Neural crest cell (in vitro differentiated cells): ENCODE measurements around the gene CXXC5. TPM values are rescaled to one million over a fixed set of nuclear protein-coding genes. Genes with fewer than 3 reads are reported as not detected.

Experiments used
- DNase-seq: peaks from one replicate; pipeline ENCODE4 v3.0.0; 2021; ENCODE audit warnings: low read depth, mixed read lengths, low spot score
- H3K27ac Mint-ChIP-seq: one replicate; pipeline ENCODE4 v1.8.0; 2021; ENCODE audit warnings: mild to moderate bottlenecking, mixed read lengths; ENCODE audit not compliant: unreplicated experiment
- H3K27me3 Mint-ChIP-seq: 2 replicates; pipeline ENCODE4 v1.8.0; 2021; ENCODE audit warnings: low read depth, mild to moderate bottlenecking, mixed read lengths
- H3K36me3 Mint-ChIP-seq: 2 replicates; pipeline ENCODE4 v1.8.0; 2021; ENCODE audit warnings: low read depth, mild to moderate bottlenecking, mixed read lengths
- H3K4me1 Mint-ChIP-seq: 2 replicates; pipeline ENCODE4 v1.8.0; 2021; ENCODE audit warnings: mixed read lengths
- H3K4me3 Mint-ChIP-seq: one replicate; pipeline ENCODE4 v1.8.0; 2021; ENCODE audit warnings: mild to moderate bottlenecking, mixed read lengths
- H3K9me3 Mint-ChIP-seq: 2 replicates; pipeline ENCODE4 v1.8.0; 2021; ENCODE audit warnings: mixed read lengths
- total RNA-seq: library from RNA; stranded (reverse); gene quantifications from 2 replicates; pipeline ENCODE4 v1.2.1, GENCODE V29; 2021
- TF ChIP-seq, protein P1 (sequence below): fragments of 200-600 bp; sonication (generic); conservative IDR thresholded peaks from 2 replicates; pipeline ENCODE4 v1.5.0; 2021; ENCODE audit warnings: antibody characterized with exemption, mild to moderate bottlenecking

CXXC5 gene
- total RNA-seq, 1 donor from 2014 or later: 30.4 TPM

DNA sequence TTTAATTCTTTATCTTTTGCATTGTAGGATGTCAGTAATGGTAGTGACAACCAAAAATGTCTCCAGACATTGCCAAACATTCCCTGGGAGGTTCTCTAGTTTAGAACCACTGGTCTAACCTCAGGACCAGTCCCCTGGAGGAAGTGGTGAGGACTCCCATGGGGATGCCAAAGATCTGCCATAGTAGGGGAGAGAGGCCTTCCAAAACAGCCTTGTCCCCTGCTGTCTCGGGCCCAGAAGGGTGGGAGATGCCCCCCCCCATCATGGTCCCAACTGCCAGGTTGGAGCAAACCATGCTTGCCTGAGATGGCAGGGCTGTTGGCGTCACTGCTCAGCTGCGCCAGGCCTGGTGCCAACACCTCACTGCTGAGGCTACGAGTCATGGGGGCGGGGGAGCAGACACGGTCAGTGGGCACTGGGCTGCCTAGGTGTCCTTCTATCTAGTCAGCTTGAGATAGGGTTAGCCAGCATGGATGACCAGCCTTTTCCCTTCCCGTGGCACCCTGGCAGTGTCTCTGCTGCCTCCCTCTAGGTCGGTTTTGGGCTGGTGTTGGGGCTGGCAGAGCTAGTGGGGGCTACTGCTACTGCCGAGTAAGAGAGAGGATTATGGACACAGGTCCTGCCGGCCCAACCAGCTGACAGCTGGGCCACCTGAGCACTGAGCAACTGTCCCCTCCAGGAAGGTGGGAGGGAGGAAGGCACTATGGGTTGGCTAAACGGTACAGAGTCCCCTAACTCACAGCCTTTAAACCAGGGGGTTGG, 8.3 kb upstream of the CXXC5 start:
- Mint-ChIP-seq H3K4me1 (peaks cover 59% of the 10 kb centered on the region), H3K36me3 (no peaks in the 10 kb centered on the region), H3K27me3 (peaks cover 24% of the 10 kb centered on the region), H3K27ac (no peak overlapping the region), H3K9me3 (no peaks in the 10 kb centered on the region), H3K4me3 (peak overlapping the region; percentile 36)
- TF ChIP-seq, protein P1, sequence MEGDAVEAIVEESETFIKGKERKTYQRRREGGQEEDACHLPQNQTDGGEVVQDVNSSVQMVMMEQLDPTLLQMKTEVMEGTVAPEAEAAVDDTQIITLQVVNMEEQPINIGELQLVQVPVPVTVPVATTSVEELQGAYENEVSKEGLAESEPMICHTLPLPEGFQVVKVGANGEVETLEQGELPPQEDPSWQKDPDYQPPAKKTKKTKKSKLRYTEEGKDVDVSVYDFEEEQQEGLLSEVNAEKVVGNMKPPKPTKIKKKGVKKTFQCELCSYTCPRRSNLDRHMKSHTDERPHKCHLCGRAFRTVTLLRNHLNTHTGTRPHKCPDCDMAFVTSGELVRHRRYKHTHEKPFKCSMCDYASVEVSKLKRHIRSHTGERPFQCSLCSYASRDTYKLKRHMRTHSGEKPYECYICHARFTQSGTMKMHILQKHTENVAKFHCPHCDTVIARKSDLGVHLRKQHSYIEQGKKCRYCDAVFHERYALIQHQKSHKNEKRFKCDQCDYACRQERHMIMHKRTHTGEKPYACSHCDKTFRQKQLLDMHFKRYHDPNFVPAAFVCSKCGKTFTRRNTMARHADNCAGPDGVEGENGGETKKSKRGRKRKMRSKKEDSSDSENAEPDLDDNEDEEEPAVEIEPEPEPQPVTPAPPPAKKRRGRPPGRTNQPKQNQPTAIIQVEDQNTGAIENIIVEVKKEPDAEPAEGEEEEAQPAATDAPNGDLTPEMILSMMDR: no peak
- DNase-seq: no peak

DNA sequence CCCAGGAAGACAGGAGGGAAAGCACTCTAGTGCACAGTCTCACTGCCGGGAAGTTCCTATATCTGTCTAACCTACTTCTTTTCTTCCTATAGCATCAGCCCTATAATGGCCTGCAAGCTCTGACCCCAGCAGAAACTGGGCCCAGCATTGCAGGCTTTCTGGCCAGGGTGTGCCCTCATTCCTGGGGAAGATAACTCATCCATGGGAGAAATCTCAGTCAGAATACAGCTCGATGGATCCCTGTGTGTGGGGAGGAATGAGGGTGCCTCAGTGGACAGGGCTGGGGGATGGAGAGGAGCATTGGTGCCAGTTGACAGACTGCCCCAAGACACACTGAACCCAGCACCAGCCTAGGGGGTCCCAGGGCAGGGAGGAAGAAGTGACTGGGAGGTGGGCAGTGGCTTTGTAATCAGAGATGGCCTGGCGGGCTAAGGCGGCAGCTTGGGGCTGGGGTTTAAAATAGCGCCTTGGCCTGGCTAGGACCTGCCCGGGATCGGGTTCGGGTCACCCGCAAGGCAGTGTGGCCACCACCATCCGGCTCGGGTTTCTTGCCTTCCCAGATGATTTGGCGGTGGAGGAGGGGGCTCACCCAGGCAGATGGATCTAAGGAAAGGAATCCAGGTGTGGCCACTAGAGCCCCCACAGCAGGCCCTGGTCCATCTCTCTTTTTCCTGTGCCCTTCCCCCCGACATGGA, 7.6 kb upstream of the CXXC5 start:
- TF ChIP-seq, protein P1: no peak
- Mint-ChIP-seq H3K27ac (no peak overlapping the region), H3K4me3 (peak overlapping the region; percentile 36), H3K9me3 (no peaks in the 10 kb centered on the region), H3K27me3 (peaks cover 32% of the 10 kb centered on the region), H3K4me1 (peaks cover 53% of the 10 kb centered on the region), H3K36me3 (no peaks in the 10 kb centered on the region)
- no peak for DNase-seq

DNA sequence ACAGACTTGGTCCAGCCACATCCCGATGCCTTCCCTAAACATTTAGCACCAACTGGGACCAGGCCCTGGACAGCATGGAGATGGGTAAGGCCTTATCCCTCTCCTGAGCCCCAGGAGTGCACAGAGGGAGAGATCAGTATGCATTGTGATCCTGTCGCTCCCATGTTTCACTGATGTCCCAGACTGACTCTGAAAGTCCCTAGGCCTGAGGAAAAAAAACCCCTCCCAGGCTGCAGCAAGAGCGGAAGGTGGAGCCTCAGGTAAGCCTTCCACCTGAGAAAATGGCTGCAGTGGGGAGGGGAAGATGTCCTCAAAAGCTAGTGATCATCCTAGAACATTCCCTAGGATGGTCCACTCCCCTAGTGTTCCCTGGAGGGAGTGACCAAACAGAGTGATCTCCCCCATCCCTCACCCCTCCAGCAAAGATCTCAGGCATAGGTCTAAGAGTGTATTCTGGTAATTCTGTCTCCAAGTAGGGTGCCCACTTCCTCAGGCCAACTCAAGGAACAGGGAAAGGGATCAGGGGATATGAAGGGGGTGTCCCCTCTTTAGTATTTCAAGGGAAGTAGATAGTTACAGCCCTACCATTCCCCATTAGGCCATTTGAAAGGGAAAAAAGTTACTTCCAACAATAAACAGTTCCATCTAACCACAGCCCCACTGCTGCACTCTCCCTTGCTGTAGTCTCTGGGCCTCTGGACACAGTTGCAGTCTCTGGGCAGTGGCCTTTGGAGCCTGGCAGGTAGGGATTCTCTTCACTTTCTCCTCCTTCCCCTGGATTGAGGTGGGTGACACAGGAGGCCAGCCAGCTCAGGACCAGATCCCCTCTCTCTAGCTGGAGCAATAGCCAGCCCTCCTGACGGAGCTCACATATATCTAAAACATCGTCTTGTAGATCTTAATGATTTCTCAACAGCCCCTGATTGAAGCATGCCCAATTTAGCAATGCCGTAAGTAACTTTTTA, 6.8 kb upstream of the CXXC5 start:
- Mint-ChIP-seq H3K9me3 (no peaks in the 10 kb centered on the region), H3K4me1 (peaks cover 46% of the 10 kb centered on the region), H3K27ac (no peak overlapping the region), H3K36me3 (no peaks in the 10 kb centered on the region), H3K27me3 (peaks cover 32% of the 10 kb centered on the region), H3K4me3 (peak overlapping the region; percentile 69)
- TF ChIP-seq, protein P1: no peak
- no peak for DNase-seq

DNA sequence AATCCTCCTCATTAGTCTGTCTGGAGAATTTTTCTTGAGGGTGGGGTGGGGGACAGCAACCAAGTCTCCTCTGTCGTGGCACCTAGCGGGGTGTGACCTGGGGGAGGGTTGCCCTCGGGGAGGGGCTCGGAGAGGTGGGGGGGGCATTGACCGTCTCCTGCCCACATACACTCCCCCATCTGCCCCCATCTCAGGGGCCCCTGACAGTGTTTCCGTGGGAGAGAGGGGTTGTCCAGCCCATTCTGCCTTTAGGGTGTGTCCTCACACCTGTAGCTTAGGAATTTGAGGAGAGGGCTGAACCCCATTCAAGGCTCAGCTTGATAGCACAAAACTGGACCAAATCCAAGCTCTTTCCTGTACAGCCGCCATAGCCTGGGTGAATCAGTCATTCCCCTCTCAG, 5.9 kb upstream of the CXXC5 start:
- Mint-ChIP-seq H3K36me3 (no peaks in the 10 kb centered on the region), H3K27ac (no peak overlapping the region), H3K4me3 (peak overlapping the region; percentile 69), H3K27me3 (peaks cover 40% of the 10 kb centered on the region), H3K9me3 (no peaks in the 10 kb centered on the region), H3K4me1 (peaks cover 46% of the 10 kb centered on the region)
- TF ChIP-seq, protein P1: no peak
- no peak for DNase-seq
